GM23338 (cell line): Measurements from ENCODE around the gene FUT3. TPM values are rescaled to one million over a fixed set of nuclear protein-coding genes. Genes with fewer than 3 reads are reported as not detected.

Experiments
- ATAC-seq: fragments of 200-7000 bp; cut with Tn5 transposase; 3 replicates; pipeline ENCODE4 v1.9.1; 2020
- DNase-seq: peaks from one replicate; pipeline ENCODE4 v3.0.0-alpha.2; 2015; ENCODE audit warnings: low spot score
- H2AFZ ChIP-seq: fragments of 200-600 bp; sonication (generic); 2 replicates; pipeline ENCODE4 v1.8.0; 2016; ENCODE audit warnings: antibody characterized with exemption, mild to moderate bottlenecking, moderate library complexity
- H3F3A ChIP-seq: fragments of 200-600 bp; sonication (generic); replicated peaks from 2 replicates; pipeline ENCODE4 v1.8.0; 2017; ENCODE audit warnings: antibody characterized with exemption, mixed run types, low read depth
- H3K27ac ChIP-seq: fragments of 200-600 bp; sonication (generic); 2 replicates; pipeline ENCODE4 v1.6.1; 2016; ENCODE audit warnings: low read depth
- H3K27me3 ChIP-seq: fragments of 200-600 bp; sonication (generic); 2 replicates; pipeline ENCODE4 v1.8.0; 2016; ENCODE audit warnings: mild to moderate bottlenecking, mixed run types, moderate library complexity; ENCODE audit not compliant: insufficient read depth
- H3K36me3 ChIP-seq: fragments of 200-600 bp; sonication (generic); 2 replicates; pipeline ENCODE4 v1.8.0; 2016; ENCODE audit warnings: mild to moderate bottlenecking; ENCODE audit not compliant: insufficient read depth
- H3K4me1 ChIP-seq: fragments of 200-600 bp; sonication (generic); 2 replicates; pipeline ENCODE4 v1.8.0; 2016; ENCODE audit warnings: mild to moderate bottlenecking, moderate library complexity; ENCODE audit not compliant: insufficient read depth
- H3K4me2 ChIP-seq: fragments of 200-600 bp; sonication (generic); 2 replicates; pipeline ENCODE4 v1.7.1; 2017; ENCODE audit warnings: mixed run types
- H3K4me3 ChIP-seq: fragments of 200-600 bp; sonication (generic); 2 replicates; pipeline ENCODE4 v1.6.1; 2016; ENCODE audit warnings: mixed run types
- H3K79me2 ChIP-seq: fragments of 200-600 bp; sonication (generic); replicated peaks from 2 replicates; pipeline ENCODE4 v1.8.0; 2017; ENCODE audit warnings: mild to moderate bottlenecking; ENCODE audit not compliant: insufficient read depth
- H3K9me2 ChIP-seq: fragments of 200-600 bp; sonication (generic); 2 replicates; pipeline ENCODE4 v1.8.0; 2017; ENCODE audit not compliant: insufficient read depth
- H4K20me1 ChIP-seq: fragments of 200-600 bp; sonication (generic); replicated peaks from 2 replicates; pipeline ENCODE4 v1.8.0; 2017; ENCODE audit warnings: mild to moderate bottlenecking; ENCODE audit not compliant: insufficient read depth
- H3K27ac Mint-ChIP-seq: 2 replicates; pipeline ENCODE4 v1.8.0; 2020; ENCODE audit warnings: inconsistent platforms, mild to moderate bottlenecking, moderate library complexity, mixed read lengths
- H3K27me3 Mint-ChIP-seq: 3 replicates; pipeline ENCODE4 v1.8.0; 2022; ENCODE audit warnings: low read depth, mild to moderate bottlenecking, moderate library complexity, mixed read lengths, inconsistent platforms; ENCODE audit not compliant: insufficient read depth, poor library complexity
- H3K36me3 Mint-ChIP-seq: 3 replicates; pipeline ENCODE4 v1.8.0; 2021; ENCODE audit warnings: low read depth, mild to moderate bottlenecking, inconsistent platforms, moderate library complexity, mixed read lengths
- H3K4me1 Mint-ChIP-seq: 3 replicates; pipeline ENCODE4 v1.8.0; 2020; ENCODE audit warnings: mild to moderate bottlenecking, inconsistent platforms, mixed read lengths
- H3K4me3 Mint-ChIP-seq: 3 replicates; pipeline ENCODE4 v1.8.0; 2021; ENCODE audit warnings: moderate library complexity, mild to moderate bottlenecking, inconsistent platforms, mixed read lengths
- H3K9me3 Mint-ChIP-seq: 3 replicates; pipeline ENCODE4 v1.8.0; 2020; ENCODE audit warnings: moderate library complexity, mild to moderate bottlenecking, inconsistent platforms, mixed read lengths
- CREB1 ChIP-seq: fragments of 250-450 bp; sonication (Bioruptor Pico); IDR thresholded peaks from 2 replicates; pipeline ENCODE4 v1.5.0; 2020; ENCODE audit warnings: low read depth, mild to moderate bottlenecking, moderate library complexity
- CTCF ChIP-seq, 2 experiments: fragments of 200-600 bp in 1 of 2; sonication (generic) in 1 of 2; conservative IDR thresholded peaks; 2 replicates each; pipeline versions ENCODE4 v1.5.1 to v1.6.1; 2016 to 2017; ENCODE audit warnings: antibody characterized with exemption in 2 of 2, low read depth in 2 of 2, mild to moderate bottlenecking in 2 of 2, moderate library complexity in 1 of 2
- ETS1 ChIP-seq: IDR thresholded peaks from 2 replicates; pipeline ENCODE4 v1.6.1; 2016; ENCODE audit warnings: antibody characterized with exemption
- EZH2 ChIP-seq: fragments of 200-600 bp; sonication (generic); IDR thresholded peaks from one replicate; pipeline ENCODE4 v1.8.0; 2017; ENCODE audit warnings: antibody characterized with exemption, mild to moderate bottlenecking, low read depth; ENCODE audit not compliant: unreplicated experiment
- EZH2phosphoT487 ChIP-seq: fragments of 200-600 bp; sonication (generic); IDR thresholded peaks from one replicate; pipeline ENCODE4 v1.8.1; 2018; ENCODE audit warnings: antibody characterized with exemption; ENCODE audit not compliant: unreplicated experiment
- JUNB ChIP-seq: IDR thresholded peaks from one replicate; pipeline ENCODE4 v1.6.1; 2016; ENCODE audit warnings: antibody characterized with exemption; ENCODE audit not compliant: unreplicated experiment
- NANOG ChIP-seq: IDR thresholded peaks from 2 replicates; pipeline ENCODE4 v1.6.1; 2016; ENCODE audit warnings: antibody characterized with exemption, borderline replicate concordance
- POLR2AphosphoS5 ChIP-seq: IDR thresholded peaks from 2 replicates; pipeline ENCODE4 v1.6.1; 2016; ENCODE audit warnings: antibody characterized with exemption, low read depth
- REST ChIP-seq: IDR thresholded peaks from one replicate; pipeline ENCODE4 v1.6.1; 2018; ENCODE audit warnings: antibody characterized with exemption; ENCODE audit not compliant: unreplicated experiment
- STAT1 ChIP-seq: IDR thresholded peaks from one replicate; pipeline ENCODE4 v1.6.1; 2016; ENCODE audit warnings: antibody characterized with exemption; ENCODE audit not compliant: unreplicated experiment
- ZNF114 ChIP-seq: fragments of 250-450 bp; sonication (Bioruptor Pico); IDR thresholded peaks from 2 replicates; pipeline ENCODE4 v1.5.0; 2020; ENCODE audit warnings: mild to moderate bottlenecking, moderate library complexity
- ZNF331 ChIP-seq: fragments of 250-450 bp; sonication (Bioruptor Pico); IDR thresholded peaks from 2 replicates; pipeline ENCODE4 v1.5.0; 2020; ENCODE audit warnings: low read depth, mild to moderate bottlenecking, moderate library complexity
- ZNF462 ChIP-seq: fragments of 250-450 bp; sonication (Bioruptor Pico); IDR thresholded peaks from 2 replicates; pipeline ENCODE4 v1.5.0; 2020; ENCODE audit warnings: mild to moderate bottlenecking, moderate library complexity
- polyA plus RNA-seq: library from polyadenylated mRNA; unstranded; fragments of >200 nt; fragmentation: Nextera tagmentation; extraction: Ambion mirVana; gene quantifications from 2 replicates; pipeline ENCODE4 v1.2.1, GENCODE V29; 2016
- total RNA-seq: library from RNA; depleted of rRNA; stranded (reverse); fragments of >200 nt; shearing (Covaris generic); gene quantifications from 2 replicates; pipeline ENCODE4 v1.2.3, GENCODE V29; 2014

Gene FUT3
- total and polyA plus RNA-seq, 2 experiments from 2014 or later = 0.45 TPM; not detected in 1

GRCh38 chr19:5844456-5845433 lies 6.5 kb downstream of the FUT3 start:
- peaks cover 6% of the 10 kb centered on the region; the same call in 1 of the 3 replicates for H3K9me3 Mint-ChIP-seq

More at GRCh38 chr19:5844456-5845433, 6.5 kb downstream of the FUT3 start:
- no peaks in the 10 kb centered on the region for H3K36me3 ChIP-seq
- no peak for TF ChIP-seq JUNB
- no peak for TF ChIP-seq STAT1
- TF ChIP-seq ETS1 = no peak
- no peak for TF ChIP-seq CTCF (conservative IDR thresholded peaks at IDR 0.05; ENCODE audit: low read depth in 2 of 2)
- no peak for TF ChIP-seq ZNF462 (CRISPR knock-in tag)
- TF ChIP-seq REST = no peak
- TF ChIP-seq EZH2phosphoT487 = no peak
- TF ChIP-seq CREB1 (CRISPR knock-in tag) = no peak
- TF ChIP-seq ZNF331 (CRISPR knock-in tag) = no peak
- no peak for TF ChIP-seq ZNF114 (CRISPR knock-in tag)
- TF ChIP-seq EZH2 = no peak
- TF ChIP-seq NANOG = no peak
- no peak for TF ChIP-seq POLR2AphosphoS5
- H3K4me2 ChIP-seq = no peak overlapping the region
- H2AFZ ChIP-seq = no peak overlapping the region
- DNase-seq (no peak), ATAC-seq (no peak)
- no peaks in the 10 kb centered on the region for H3K4me1 Mint-ChIP-seq
- no peaks in the 10 kb centered on the region for H3K79me2 ChIP-seq
- H3K27ac Mint-ChIP-seq = no peak overlapping the region
- no peaks in the 10 kb centered on the region for H4K20me1 ChIP-seq
- H3K27me3 ChIP-seq = no peaks in the 10 kb centered on the region
- peaks cover 4% of the 10 kb centered on the region for H3K27me3 Mint-ChIP-seq
- H3F3A ChIP-seq = no peaks in the 10 kb centered on the region
- no peak overlapping the region for H3K4me3 ChIP-seq
- no peaks in the 10 kb centered on the region for H3K9me2 ChIP-seq
- no peak overlapping the region for H3K4me3 Mint-ChIP-seq
- H3K4me1 ChIP-seq = no peaks in the 10 kb centered on the region
- H3K27ac ChIP-seq = no peak overlapping the region
- no peaks in the 10 kb centered on the region for H3K36me3 Mint-ChIP-seq
